ENCODE data around the gene FMO1. TPM values are rescaled to one million over a fixed set of nuclear protein-coding genes. Genes with fewer than 3 reads are reported as not detected.

FMO1 gene
- total RNA-seq, 1 experiment from 2014 or later, result not detected

- Histone ChIP-seq H4K8ac (replicated peaks; ENCODE audit: insufficient read length, low read depth, low read length) (no peak overlapping the region), H2BK5ac (ENCODE audit: insufficient read length, low read length) (no peak overlapping the region), H2AK5ac (ENCODE audit: insufficient read length, low read length) (no peak overlapping the region), H4K20me1 (ENCODE audit: control insufficient read depth, insufficient read depth, insufficient read length) (no peaks in the 10 kb centered on the region), H3K4ac (ENCODE audit: low read depth, low read length) (no peak overlapping the region), H2BK12ac (ENCODE audit: insufficient read length, low read depth, low read length) (no peak overlapping the region), H3K9ac (ENCODE audit: extremely low read depth, insufficient read length, low read length) (no peak overlapping the region), H3K23me2 (ENCODE audit: insufficient read length, low read depth, low read length, poor library complexity, severe bottlenecking) (no peaks in the 10 kb centered on the region), H3K79me1 (ENCODE audit: insufficient read depth, low read depth, low read length, poor library complexity, severe bottlenecking) (no peaks in the 10 kb centered on the region), H3K9me3 (ENCODE audit: control insufficient read depth, low read depth, low read length) (no peaks in the 10 kb centered on the region), H3K4me1 (ENCODE audit: insufficient read depth, low read length) (no peaks in the 10 kb centered on the region), H3K27me3 (ENCODE audit: insufficient read depth, low read length) (no peaks in the 10 kb centered on the region), H3K14ac (ENCODE audit: insufficient read depth, low read length) (no peak overlapping the region), H2BK15ac (ENCODE audit: low read depth, low read length) (no peak overlapping the region), H3K56ac (ENCODE audit: insufficient read length, low read depth, low read length) (no peak overlapping the region), H2BK20ac (ENCODE audit: low read depth, low read length, poor library complexity, severe bottlenecking) (peak overlapping the region; percentile 26), H2BK120ac (ENCODE audit: low read depth, low read length, poor library complexity, severe bottlenecking) (no peak overlapping the region), H4K91ac (ENCODE audit: insufficient read length, low read depth, low read length) (no peak overlapping the region), H3K4me2 (ENCODE audit: insufficient read depth, insufficient read length, low read length) (no peak overlapping the region), H3K79me2 (ENCODE audit: insufficient read depth, low read length) (no peaks in the 10 kb centered on the region), H3K18ac (ENCODE audit: insufficient read length, low read depth, low read length) (no peak overlapping the region), H3T11ph (ENCODE audit: low read length) (no peak overlapping the region), H4K5ac (ENCODE audit: insufficient read length, low read depth, low read length) (no peak overlapping the region), H2AFZ (ENCODE audit: low read length) (no peak overlapping the region), H3K27ac (ENCODE audit: insufficient read length, low read depth, low read length) (no peak overlapping the region), H3K23ac (ENCODE audit: insufficient read length, low read depth, low read length) (no peak overlapping the region)
- peaks cover 14% of the 10 kb centered on the region in 2 experiments; a peak in 4 of 5 replicates for H3K9me3 Mint-ChIP-seq
- DNase-seq, result peak; percentile 39
- WGBS (ENCODE audit: extremely low coverage, insufficient read length, low lambda C conversion rate), result no CpG with 5 or more reads among the region's 12 CpGs
- no peaks in the 10 kb centered on the region; the same call in 1 of the 2 replicates for H3K27me3 Mint-ChIP-seq (ENCODE audit: low read depth)
- H3K4me3 Mint-ChIP-seq, result no peak overlapping the region
- H3K27ac Mint-ChIP-seq, result peak overlapping the region in 1 of 3 experiments; percentile 12; a peak in 2 of 7 replicates
- TF ChIP-seq, protein P1, sequence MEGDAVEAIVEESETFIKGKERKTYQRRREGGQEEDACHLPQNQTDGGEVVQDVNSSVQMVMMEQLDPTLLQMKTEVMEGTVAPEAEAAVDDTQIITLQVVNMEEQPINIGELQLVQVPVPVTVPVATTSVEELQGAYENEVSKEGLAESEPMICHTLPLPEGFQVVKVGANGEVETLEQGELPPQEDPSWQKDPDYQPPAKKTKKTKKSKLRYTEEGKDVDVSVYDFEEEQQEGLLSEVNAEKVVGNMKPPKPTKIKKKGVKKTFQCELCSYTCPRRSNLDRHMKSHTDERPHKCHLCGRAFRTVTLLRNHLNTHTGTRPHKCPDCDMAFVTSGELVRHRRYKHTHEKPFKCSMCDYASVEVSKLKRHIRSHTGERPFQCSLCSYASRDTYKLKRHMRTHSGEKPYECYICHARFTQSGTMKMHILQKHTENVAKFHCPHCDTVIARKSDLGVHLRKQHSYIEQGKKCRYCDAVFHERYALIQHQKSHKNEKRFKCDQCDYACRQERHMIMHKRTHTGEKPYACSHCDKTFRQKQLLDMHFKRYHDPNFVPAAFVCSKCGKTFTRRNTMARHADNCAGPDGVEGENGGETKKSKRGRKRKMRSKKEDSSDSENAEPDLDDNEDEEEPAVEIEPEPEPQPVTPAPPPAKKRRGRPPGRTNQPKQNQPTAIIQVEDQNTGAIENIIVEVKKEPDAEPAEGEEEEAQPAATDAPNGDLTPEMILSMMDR (conservative IDR thresholded peaks at IDR 0.05), result no peak
- H3K4me1 Mint-ChIP-seq, result peaks cover 44 to 47% of the 10 kb centered on the region in 2 experiments
- H3K36me3 Mint-ChIP-seq (ENCODE audit: insufficient read depth in 1 of 3, low read depth in 3 of 3), result peaks cover 10 to 18% (median 12%) of the 10 kb centered on the region in 3 experiments; a peak in 6 of 7 replicates
Measured at GRCh38 chr1:171213559-171214454, 34.5 kb upstream of the FMO1 start.

Measured in H9 (cell line).